HG03060 (cell line): Measurements from ENCODE around the gene CCDC68.

ENCODE experiments used
- ATAC-seq: cut with Tn5 transposase; IDR thresholded peaks from one replicate; pipeline ENCODE4 v1.9.1; 2021; ENCODE audit warnings: low read depth, moderate number of reproducible peaks; ENCODE audit not compliant: unreplicated experiment

The CCDC68 gene

DNA sequence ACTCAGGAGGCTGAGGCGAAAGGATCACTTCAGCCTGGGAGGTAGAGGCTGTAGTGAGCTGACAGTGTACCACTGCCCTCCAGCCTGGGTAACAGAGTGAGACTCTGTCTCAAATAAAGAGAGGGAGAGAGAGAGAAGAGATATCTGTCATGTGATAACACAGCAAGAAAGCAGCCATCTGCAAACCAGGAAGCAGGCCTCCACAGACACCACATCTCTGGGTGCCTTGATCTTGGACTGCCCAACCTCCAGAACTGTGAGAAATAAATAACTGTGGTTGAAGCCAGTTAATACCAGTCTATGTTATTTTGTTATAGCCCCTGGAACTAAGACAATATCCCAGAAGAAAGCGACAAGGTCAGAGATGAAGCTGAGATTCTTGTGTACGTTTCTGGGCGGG lies 2.6 kb upstream of the CCDC68 start:
- ATAC-seq = no peak

DNA sequence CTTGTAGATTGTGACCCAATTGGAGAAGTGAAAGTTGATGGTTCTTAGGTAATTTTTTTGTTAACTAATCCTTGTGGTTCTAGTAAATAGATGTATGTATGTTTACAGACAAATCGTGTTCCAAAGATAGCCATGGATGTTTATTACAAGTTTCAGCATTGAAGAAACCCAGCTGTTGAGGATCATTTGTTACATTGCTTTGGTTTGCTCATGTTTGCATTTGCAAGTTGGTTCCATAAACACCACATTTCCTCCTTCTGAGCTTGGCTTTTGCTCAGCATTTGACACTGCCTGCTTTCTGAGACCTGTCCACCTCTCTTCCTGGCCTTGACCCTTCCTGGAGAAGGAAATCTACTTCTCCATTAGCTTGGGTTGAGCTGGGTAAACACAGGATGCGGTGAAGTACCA lies 1.8 kb upstream of the CCDC68 start:
- ATAC-seq = no peak

DNA sequence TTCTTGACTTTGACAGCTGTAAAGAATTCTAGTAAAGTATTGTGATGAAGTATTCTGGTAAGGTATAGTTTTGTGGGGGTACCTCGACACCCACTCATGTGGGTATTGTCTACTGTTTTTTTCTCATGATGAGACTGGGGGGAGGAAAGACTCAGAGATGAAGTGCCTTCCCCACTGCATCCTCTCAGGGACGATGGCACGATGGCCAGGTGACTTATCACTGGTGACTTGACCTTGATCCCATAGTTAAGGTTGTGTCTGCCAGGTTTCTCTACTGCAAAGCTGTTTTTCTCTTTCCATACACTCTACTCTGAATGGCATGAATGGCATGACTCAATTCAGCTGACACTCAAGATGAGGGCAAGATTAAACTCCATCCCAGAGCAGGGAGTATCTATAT lies 936 bp upstream of the CCDC68 start:
- no peak for ATAC-seq

DNA sequence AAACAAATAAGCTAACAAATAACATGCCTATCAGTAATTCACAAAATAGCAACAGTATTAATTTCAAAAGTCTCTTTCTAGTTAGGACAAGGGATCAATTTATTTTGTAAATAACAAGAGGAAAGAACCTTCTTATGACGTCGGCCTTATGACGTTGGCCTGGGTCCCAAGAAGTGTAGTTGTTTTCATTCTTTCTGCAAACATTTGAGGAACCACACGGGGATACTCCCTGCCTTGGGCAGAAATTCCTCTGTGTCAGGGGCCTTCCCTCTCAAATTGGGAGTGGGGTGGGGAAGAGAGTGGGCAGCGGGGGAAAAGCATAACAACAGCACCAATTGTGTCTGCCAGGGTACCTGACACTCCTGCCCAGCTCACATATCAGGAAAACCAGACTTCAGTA lies 1.3 kb downstream of the CCDC68 start:
- no peak for ATAC-seq

DNA sequence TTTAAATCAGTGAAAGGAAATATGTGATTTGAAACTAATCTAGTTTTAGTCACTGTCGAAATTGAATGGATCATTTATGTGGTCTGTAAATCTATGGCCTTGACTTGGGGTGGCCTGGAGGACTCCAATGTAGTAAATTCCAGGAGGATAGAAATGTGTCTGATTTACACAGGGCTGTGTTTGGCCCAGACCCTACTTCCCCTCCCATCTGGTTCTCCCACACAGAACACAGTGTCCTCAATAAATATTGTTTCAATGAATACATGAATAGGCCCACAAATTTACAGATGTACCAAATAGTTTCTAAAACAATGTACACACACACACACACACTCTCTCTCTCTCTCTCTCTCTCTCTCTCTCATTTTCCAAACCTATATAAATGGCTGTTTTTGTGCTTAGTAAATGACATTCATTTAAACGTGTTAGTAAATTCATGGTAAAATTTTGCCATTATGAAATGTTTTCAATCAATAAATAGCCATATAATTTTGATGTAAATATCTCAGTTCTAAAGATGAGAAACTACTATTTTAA lies 1.9 kb downstream of the CCDC68 start:
- ATAC-seq = no peak

DNA sequence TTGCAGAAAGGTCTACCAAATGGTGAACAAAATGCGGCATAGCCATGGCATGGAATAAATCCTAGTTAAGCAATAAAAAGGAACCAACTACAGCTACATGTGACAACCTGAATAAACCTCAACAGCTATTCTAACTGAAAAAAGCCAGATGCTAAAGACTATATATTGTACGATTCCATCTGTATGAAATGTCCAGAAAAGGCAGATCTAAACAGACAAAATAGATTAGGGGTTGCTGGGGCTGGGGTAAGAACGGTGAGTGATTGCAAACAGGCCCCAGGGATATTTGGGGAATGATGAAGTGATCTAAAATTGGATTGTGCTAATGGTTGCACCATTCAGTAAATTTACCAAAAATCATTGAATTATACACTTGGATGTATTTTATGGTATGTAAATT lies 2.8 kb downstream of the CCDC68 start:
- no peak for ATAC-seq

DNA sequence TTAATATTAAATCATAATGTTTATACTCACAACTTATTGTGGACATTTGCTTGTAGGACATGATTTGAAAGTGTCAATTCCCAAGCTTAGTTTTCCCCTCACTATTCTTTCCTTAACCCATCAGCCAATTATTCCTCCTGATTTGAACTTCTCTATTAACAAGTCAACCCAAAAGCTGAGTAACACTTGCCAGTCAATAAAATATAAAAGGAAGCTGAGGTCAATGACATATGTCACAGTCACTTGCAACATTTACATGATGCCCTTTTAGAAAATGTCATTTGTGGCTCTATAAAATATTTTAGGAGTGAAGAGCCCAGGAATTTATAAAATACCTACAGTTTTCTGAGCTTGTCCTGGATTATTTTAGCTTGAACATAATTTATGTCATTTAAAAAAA lies 7.2 kb downstream of the CCDC68 start:
- ATAC-seq = no peak

DNA sequence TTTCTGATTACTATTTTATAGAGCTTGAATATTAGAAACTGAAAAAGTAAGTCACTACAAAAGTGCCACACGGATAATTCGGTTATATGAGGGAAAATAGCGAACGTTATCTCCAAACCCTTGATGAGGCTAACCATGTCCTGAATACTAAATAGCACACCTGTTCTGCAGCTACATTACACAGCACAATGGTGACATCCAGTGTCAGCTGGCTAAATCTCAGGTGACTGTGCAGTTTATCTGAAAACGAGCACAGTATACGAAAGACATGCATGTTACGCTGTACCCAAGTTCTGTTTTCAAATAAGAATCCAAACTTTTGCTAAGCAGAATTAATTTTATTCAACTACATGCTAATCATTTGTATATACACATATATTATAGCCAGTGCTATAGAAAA lies 9.0 kb downstream of the CCDC68 start:
- ATAC-seq = no peak

DNA sequence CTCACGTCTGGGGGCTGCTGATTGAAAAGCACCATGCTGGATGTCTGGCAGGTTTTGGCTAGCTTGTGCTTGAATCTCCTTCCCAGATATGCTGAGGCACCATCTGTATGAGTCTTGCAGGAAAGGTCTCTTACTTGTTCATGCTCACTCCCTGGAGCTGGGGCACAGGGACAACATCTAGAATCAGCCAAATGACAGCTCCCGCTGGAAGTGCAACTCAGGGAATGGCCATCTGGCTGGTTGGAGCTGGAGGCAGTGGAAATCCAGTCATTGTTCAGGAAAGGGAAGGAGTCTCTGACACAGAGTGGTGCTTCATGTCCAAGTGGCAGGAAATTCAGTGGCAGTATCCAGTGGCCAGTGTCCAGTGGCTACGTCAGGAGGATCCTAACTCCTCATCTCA lies 9.7 kb downstream of the CCDC68 start:
- ATAC-seq = no peak

DNA sequence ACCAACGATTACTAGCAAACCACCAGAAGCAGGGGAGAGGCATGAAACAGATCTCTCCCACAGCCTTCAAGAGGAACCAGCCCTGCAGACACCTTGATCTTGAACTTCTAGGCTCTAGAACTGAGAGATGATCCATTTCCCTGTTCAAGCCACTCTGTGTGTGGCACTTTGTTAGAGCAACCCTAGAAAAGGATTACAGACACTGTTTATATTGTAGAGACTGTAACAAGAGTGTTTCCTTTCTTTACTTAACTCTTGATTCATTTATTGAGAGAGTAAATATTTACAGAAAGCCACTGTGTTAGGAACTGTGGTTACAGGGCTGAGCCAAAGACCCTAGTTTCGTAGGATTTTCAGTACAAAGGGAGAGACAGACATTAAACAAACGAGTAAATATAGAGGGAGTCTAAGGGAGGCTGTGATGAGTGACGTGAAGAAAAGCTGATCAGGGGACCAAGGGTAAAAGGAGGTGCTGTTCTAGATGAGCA lies 10.9 kb downstream of the CCDC68 start:
- no peak for ATAC-seq

DNA sequence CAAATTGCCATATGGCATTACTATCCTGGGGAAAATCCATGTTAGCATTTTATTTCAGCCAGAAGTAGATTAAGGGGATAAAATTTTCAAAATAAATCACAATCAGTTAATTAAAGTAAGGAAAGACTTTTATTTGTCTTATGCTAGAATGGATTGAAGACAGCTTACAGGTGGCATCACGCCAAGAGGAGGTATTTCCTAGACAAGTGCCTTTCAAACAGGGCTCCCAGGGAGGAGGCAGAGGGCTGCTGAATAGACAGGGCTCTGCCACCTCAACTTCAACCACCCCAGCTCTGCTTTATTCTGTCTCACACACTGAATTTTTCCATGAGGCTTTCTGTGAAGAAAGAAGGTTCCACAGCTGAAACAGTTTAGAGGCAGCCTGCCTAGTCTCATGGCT lies 12.2 kb downstream of the CCDC68 start:
- no peak for ATAC-seq

DNA sequence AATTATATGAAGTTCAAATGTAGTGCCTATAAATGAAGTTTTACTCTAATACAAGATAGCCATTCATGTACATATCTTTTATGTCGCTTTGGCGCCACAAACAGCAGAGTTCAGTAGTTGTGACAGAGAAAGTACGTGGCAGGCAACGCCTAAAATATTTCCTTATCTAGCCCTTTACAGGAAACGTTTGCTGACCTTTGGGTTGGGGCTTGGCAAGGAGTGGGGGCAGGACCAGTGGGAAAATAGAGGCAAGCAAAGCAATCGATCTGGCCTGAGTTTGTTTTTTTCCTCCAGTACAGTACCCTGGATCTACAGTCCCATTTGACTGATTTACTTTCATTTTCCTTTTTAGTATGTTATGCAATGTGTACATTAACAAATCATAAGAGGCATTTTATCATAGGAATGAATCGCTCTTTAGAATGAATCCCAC lies 13.1 kb downstream of the CCDC68 start:
- peak; percentile 65 for ATAC-seq

DNA sequence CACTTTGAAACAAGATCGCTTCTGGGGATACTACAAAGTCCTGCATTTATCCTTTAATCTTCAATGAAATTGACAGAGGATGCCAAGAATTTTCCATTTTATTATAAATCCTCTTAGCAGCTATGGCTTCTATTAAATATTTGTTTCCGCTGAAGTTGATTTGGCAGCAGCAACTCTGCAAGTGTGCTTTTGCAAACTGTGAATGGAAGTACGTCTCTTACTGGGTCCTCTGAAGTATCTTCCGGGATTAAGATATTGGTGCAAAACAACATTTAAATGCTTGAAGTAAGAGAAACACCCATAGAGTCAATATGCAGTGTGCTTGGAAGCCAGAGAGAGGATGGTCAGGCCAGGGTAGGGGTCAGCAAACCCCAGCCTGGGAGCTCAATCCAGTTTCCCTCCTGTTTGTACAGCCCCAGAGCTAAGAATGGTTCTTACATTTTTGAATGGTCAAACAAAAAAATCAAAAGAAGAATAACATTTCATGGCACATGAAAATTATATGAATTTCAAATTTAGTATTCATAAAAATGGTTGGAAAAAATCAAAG lies 13.6 kb downstream of the CCDC68 start:
- no peak for ATAC-seq

DNA sequence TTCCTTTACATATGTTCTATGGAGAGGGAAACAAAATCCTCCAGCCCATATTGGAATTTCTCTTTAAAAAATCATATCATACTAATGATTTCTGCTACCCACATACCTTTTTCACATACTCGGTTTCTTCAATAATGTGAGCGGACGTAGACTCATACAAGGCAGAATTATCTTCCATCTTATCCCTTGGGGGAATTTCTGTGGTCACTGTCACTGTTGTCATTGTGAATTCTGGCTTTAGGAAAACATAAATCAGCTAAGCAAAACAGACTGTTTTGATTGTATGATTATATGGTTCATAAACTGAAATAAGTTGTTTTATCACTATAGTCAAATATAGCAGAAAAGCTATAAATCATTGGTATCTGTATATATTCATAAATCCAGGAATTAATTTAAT lies 16.7 kb downstream of the CCDC68 start:
- no peak for ATAC-seq

DNA sequence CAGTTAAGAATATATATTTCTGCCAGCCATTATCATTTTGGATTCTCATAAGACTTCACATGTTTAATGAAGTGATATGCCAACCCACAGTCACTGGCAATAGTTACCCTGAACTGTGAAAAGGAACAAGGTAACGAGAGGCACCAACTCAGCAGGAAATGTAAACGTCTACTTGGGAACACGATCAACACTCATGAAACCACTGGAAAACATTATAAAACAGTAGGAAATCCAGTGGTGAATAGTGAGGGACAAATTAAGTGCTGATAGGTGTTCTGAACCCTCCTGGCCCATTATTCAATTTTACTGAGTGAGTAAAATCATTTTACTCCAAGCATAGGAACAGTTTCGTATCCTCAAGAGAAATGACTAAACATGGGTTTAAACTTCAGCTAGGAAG lies 17.1 kb downstream of the CCDC68 start:
- no peak for ATAC-seq

DNA sequence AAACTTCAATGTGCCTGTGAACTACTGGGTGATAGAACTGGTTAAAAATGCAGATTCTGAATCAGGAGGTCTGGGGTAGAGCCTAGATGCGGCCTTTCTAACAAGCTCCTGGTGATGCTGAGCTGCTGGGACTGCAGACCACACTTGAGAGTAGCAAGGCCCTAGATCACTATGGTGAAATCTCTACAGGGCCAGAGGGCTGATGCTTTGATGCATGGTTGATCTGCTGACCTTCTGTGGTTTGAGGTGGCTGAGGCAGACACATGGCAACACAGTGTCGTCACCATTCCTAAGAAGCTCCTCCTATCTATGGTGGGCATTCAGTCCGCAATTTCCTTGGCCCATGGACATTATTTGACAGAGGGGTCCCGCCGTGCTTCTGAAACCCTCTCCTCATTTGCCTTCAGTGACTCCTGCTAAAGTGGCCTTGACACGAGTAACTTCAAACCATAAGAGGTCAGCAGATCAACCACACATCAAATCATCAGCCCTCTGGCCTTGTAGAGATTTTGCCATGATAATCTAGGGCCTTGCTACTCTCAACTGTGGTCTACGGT lies 19.8 kb downstream of the CCDC68 start:
- no peak for ATAC-seq

DNA sequence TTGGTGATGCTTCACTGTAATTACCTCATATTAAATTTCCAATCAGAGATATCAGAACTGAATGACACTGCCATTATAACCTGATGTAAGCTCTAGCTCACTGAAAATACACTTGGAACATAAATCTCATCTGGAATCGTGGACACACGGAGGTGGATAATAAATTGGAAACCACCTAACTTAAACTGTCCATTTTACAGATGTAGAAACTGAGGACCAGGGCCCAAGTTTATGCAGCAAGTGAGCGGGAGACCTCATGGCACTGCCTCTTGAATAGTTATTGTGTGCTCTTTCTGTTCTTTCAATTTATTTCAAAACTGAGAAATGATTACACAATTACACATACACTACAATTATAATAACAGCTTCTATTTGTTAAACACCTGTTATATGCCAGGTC lies 20.8 kb downstream of the CCDC68 start:
- ATAC-seq = no peak

DNA sequence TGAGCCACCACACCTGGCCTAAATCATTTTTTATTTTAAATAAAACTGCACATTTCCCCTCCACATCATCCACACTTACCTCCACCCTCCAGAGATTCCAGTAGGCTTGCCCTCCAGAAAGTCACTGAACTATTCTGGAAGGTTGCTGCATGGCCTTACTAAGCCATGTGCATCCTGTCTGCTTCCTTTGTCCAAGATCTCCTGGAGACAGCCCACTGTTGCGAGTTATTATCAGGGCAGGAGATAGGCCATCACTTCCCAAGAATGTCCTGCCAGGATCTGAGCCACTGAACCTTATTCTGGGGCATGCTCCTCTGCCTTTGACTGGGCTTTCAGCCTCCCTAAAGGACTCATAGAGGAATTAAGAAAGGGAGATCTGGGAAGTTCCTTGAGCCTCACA lies 26.8 kb downstream of the CCDC68 start:
- ATAC-seq = no peak

DNA sequence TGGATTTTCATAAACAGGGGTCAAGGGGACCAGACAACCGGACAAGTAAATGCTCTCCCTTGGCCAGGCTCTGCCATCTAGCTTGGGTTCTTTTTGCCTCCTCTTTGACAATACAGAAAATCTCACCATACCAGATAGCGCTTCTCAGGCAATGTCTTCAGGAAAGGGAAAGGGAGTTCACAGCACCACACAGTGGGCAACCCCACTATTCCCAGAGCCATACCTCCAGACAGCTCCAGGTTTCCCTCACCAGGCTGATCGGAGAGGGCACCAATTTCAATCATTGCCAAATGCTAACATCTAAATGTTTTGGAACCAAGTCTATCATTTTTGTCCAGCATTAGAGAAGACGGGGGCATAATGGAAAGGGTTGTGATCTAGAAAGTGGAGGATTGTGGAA lies 28.1 kb downstream of the CCDC68 start:
- no peak for ATAC-seq

DNA sequence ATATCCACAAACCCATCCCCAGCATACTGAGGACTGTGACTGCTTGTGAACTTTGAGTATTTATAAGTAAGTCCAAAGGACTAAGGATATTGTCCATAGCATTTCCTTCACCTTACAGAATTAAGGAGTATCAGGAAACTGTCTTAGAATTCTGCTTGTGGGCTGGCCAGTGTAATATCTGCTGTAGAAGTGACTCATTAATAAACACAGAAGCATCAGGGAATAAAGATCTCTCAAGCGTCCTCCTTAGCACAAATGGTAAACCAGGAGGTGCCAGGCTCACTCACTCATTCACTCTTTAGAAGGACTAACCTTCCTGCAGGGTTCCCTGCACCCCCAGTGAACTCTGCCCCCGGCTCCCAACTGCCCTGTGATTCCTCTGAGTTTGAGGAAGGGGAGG lies 31.0 kb downstream of the CCDC68 start:
- no peak for ATAC-seq

DNA sequence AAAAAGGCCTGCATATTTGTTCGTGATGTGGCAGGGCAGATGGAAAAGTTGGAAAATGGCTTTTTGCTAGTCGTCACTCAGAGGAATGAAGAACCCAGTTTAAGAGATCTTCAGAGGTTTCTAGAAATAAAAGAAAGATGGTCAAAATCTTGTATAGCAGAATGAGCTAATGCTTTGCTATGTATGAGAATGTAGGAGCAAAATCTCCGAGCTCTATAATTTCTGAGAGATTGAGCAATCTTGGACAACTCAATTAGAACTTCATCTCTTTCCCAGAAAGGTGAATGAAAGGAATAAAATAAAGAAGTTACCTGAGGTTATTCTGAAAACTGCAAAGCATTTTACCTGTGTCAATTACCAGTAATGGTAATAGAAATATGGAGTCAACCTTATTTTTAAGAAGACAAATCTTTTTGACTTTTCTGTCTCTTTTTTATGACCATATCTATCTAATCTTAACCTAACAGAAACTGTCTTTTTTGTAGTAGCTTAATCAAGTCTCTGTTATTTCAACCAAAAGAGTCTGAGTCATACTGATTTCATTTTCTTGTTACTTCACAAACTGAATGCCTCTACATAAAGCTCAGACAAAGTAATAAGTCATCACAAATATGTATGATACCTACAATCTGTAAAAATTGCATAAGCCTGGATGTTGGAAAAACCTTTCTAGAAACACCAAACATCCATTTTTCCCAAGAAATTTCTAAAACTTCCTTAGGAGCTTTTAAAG lies 32.5 kb downstream of the CCDC68 start:
- no peak for ATAC-seq

DNA sequence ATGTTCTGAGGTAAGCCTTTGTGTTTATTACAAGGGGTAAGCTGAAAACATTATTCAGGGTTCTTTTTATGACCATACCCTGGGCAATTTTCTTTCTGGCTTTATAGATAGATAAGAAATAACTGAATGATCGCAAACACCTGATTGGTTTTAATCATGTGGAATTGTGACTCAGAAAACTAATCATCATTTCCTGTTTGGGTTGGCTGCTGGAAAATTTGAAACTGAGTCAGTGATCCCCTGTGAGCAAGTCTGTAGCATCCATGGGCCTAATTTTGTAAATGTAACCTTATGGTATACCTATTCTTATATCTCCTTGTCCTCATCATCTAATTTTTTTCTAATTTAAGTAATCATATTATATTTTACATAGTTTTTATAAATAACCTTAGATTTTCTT lies 34.3 kb downstream of the CCDC68 start:
- no peak for ATAC-seq
